A549 (cell line): ENCODE measurements around the gene RGS6. TPM values are rescaled to one million over a fixed set of nuclear protein-coding genes. Genes with fewer than 3 reads are reported as not detected.

Experiments
- ATAC-seq, 2 experiments: fragments of 200-7000 bp in 1 of 2; fragments of >200 bp in 1 of 2; cut with Nextera tagmentation in 1 of 2; cut with Tn5 transposase in 1 of 2; 3 replicates each; pipeline versions ENCODE4 v1.8.0 to v1.9.1; 2018 to 2020; ENCODE audit warnings: mild to moderate bottlenecking in 1 of 2, moderate library complexity in 1 of 2
- CTCF ChIA-PET: fragments of 300-600 bp; sonication (Branson Sonifier 250); formaldehyde crosslinking; extraction: SDS; loops from one replicate; lab custom pipeline; 2021; ENCODE audit warnings: antibody characterized with exemption, inconsistent platforms; lab: Yijun Ruan, JAX
- POLR2A ChIA-PET: fragments of 350-600 bp; formaldehyde crosslinking; extraction: SDS; loops from one replicate; lab custom pipeline; 2021; ENCODE audit warnings: antibody characterized with exemption, inconsistent platforms; lab: Yijun Ruan, JAX
- DNase-seq, 2 experiments: peaks; one replicate each; pipeline versions ENCODE4 v3.0.0 to v3.0.0-alpha.2; 2011 to 2016; ENCODE audit warnings: low read depth in 1 of 2, low spot score in 1 of 2
- FAIRE-seq: peaks from 2 replicates; lab custom pipeline; 2011; peaks lifted over from hg19 to GRCh38; lab: Jason Lieb, UNC
- H3K27ac ChIP-seq, 2 experiments: fragments of >200 bp; sonication (Bioruptor Twin); formaldehyde crosslinking; 3 replicates each; pipeline ENCODE4 v1.5.1; 2016 to 2017
- H3K4me1 ChIP-seq: fragments of >200 bp; sonication (Bioruptor Twin); formaldehyde crosslinking; 3 replicates; pipeline ENCODE4 v1.6.1; 2016
- H3K4me2 ChIP-seq: fragments of >200 bp; sonication (Bioruptor Twin); formaldehyde crosslinking; 3 replicates; pipeline ENCODE4 v1.6.1; 2016
- H3K4me3 ChIP-seq: fragments of >200 bp; sonication (Bioruptor Twin); formaldehyde crosslinking; 3 replicates; pipeline ENCODE4 v1.5.1; 2016
- H3K9me3 ChIP-seq: fragments of >200 bp; sonication (Bioruptor Twin); formaldehyde crosslinking; 3 replicates; pipeline ENCODE4 v1.6.1; 2016
- BHLHE40 ChIP-seq: IDR thresholded peaks from 2 replicates; pipeline ENCODE4 v1.6.1; 2012; ENCODE audit warnings: low read depth, low read length, inconsistent platforms
- CBX2 ChIP-seq: fragments of 200-600 bp; sonication (generic); IDR thresholded peaks from 2 replicates; pipeline ENCODE4 v1.6.1; 2016; ENCODE audit warnings: low read depth, mild to moderate bottlenecking, borderline replicate concordance
- CEBPB ChIP-seq, 2 experiments: fragments of >200 bp in 1 of 2; sonication (Bioruptor Twin) in 1 of 2; formaldehyde crosslinking in 1 of 2; IDR thresholded peaks; 2 replicates each; pipeline ENCODE4 v1.6.1; 2012 to 2016
- CHD2 ChIP-seq: fragments of 150-350 bp; IDR thresholded peaks from 2 replicates; pipeline ENCODE4 v1.6.1; 2014; ENCODE audit warnings: low read length; ENCODE audit not compliant: partially characterized antibody
- EHMT2 ChIP-seq: fragments of 200-600 bp; sonication (generic); IDR thresholded peaks from 2 replicates; pipeline ENCODE4 v1.6.1; 2016; ENCODE audit warnings: antibody characterized with exemption, low read depth, mild to moderate bottlenecking, moderate library complexity
- EP300 ChIP-seq, 2 experiments: fragments of >200 bp; sonication (Bioruptor Twin); formaldehyde crosslinking; IDR thresholded peaks; 2 replicates in 1 of 2; 3 replicates in 1 of 2; pipeline ENCODE4 v1.6.1; 2016 to 2017
- FOSB ChIP-seq: fragments of 250-450 bp; sonication (Bioruptor Pico); IDR thresholded peaks from 2 replicates; pipeline ENCODE4 v1.5.0; 2020; ENCODE audit warnings: mild to moderate bottlenecking, moderate library complexity
- FOXS1 ChIP-seq: fragments of 250-450 bp; sonication (Bioruptor Pico); IDR thresholded peaks from 2 replicates; pipeline ENCODE4 v1.5.0; 2020; ENCODE audit warnings: mild to moderate bottlenecking, moderate library complexity
- HDAC2 ChIP-seq: fragments of 200-600 bp; sonication (generic); IDR thresholded peaks from 2 replicates; pipeline ENCODE4 v1.6.1; 2016
- HES2 ChIP-seq: fragments of >200 bp; sonication (Bioruptor Twin); formaldehyde crosslinking; IDR thresholded peaks from 2 replicates; pipeline ENCODE4 v1.6.1; 2016
- HEYL ChIP-seq: fragments of 250-450 bp; sonication (Bioruptor Pico); IDR thresholded peaks from 2 replicates; pipeline ENCODE4 v1.8.0; 2021; ENCODE audit warnings: mild to moderate bottlenecking, moderate library complexity
- HOXA7 ChIP-seq: fragments of 250-450 bp; sonication (Bioruptor Pico); IDR thresholded peaks from 2 replicates; pipeline ENCODE4 v1.5.0; 2020; ENCODE audit warnings: mild to moderate bottlenecking, moderate library complexity
- JUNB ChIP-seq: fragments of >200 bp; sonication (Bioruptor Twin); formaldehyde crosslinking; IDR thresholded peaks from 2 replicates; pipeline ENCODE4 v1.6.1; 2016
- KDM1A ChIP-seq: fragments of 200-600 bp; sonication (generic); IDR thresholded peaks from 2 replicates; pipeline ENCODE4 v1.6.1; 2016; ENCODE audit warnings: low read depth, mild to moderate bottlenecking
- MAFK ChIP-seq: fragments of 450-650 bp; IDR thresholded peaks from 2 replicates; pipeline ENCODE4 v1.6.1; 2014; ENCODE audit not compliant: partially characterized antibody
- NPAS2 ChIP-seq: fragments of 250-450 bp; sonication (Bioruptor Pico); IDR thresholded peaks from 2 replicates; pipeline ENCODE4 v1.8.0; 2022; ENCODE audit warnings: mild to moderate bottlenecking, moderate library complexity, borderline replicate concordance
- POLR2A ChIP-seq: IDR thresholded peaks from 2 replicates; pipeline ENCODE4 v1.6.1; 2012; ENCODE audit warnings: mild to moderate bottlenecking, low read length
- RAD21 ChIP-seq, 2 experiments: fragments of >200 bp in 1 of 2; sonication (Bioruptor Twin) in 1 of 2; formaldehyde crosslinking in 1 of 2; IDR thresholded peaks in 1 of 2; conservative IDR thresholded peaks in 1 of 2; 2 replicates in 1 of 2; 3 replicates in 1 of 2; pipeline ENCODE4 v1.6.1; 2012 to 2018; ENCODE audit warnings: inconsistent platforms in 1 of 2
- RARB ChIP-seq: fragments of 250-450 bp; sonication (Bioruptor Pico); IDR thresholded peaks from 2 replicates; pipeline ENCODE4 v1.8.0; 2021; ENCODE audit warnings: mild to moderate bottlenecking, moderate library complexity
- RFX5 ChIP-seq: fragments of 450-650 bp; IDR thresholded peaks from 2 replicates; pipeline ENCODE4 v1.7.1; 2014; ENCODE audit warnings: antibody characterized with exemption, mild to moderate bottlenecking, moderate library complexity
- RNF2 ChIP-seq: fragments of 200-600 bp; sonication (generic); IDR thresholded peaks from 2 replicates; pipeline ENCODE4 v1.6.1; 2016; ENCODE audit warnings: low read depth, mild to moderate bottlenecking, antibody characterized with exemption, moderate library complexity, borderline replicate concordance
- SREBF2 ChIP-seq: fragments of 450-650 bp; IDR thresholded peaks from 2 replicates; pipeline ENCODE4 v1.6.1; 2014; ENCODE audit warnings: mild to moderate bottlenecking, moderate library complexity
- TP53 ChIP-seq: fragments of 250-450 bp; sonication (Bioruptor Pico); IDR thresholded peaks from 2 replicates; pipeline ENCODE4 v1.5.0; 2021; ENCODE audit warnings: mild to moderate bottlenecking, moderate library complexity
- USF2 ChIP-seq: fragments of 450-650 bp; IDR thresholded peaks from 2 replicates; pipeline ENCODE4 v1.6.1; 2014; ENCODE audit warnings: antibody characterized with exemption
- ZFP36 ChIP-seq: fragments of 450-650 bp; IDR thresholded peaks from 2 replicates; pipeline ENCODE4 v1.6.1; 2014; ENCODE audit warnings: borderline replicate concordance; ENCODE audit not compliant: partially characterized antibody
- ZNF302 ChIP-seq: fragments of 250-450 bp; sonication (Bioruptor Pico); IDR thresholded peaks from 2 replicates; pipeline ENCODE4 v1.9.0; 2021; ENCODE audit warnings: inconsistent platforms, mild to moderate bottlenecking, moderate library complexity
- ZSCAN20 ChIP-seq: fragments of 250-450 bp; sonication (Bioruptor Pico); IDR thresholded peaks from 2 replicates; pipeline ENCODE4 v1.8.0; 2022; ENCODE audit warnings: mild to moderate bottlenecking, moderate library complexity
- WGBS: methylation state at CpG from one replicate; pipeline ENCODE4 v1.1.6; 2017; ENCODE audit errors: missing lambda C conversion rate; 5-methylcytosine and 5-hydroxymethylcytosine counted together
- polyA plus RNA-seq, 4 experiments: library from polyadenylated mRNA; depleted of rRNA in 3 of 4; stranded (reverse); fragments of >200 nt; fragmentation: RNase III in 1 of 4; extraction: RNeasy Plus Mini Kit Qiagen cat#74134 plus additional on column Dnase treatment in 1 of 4; gene quantifications; 2 replicates in 3 of 4; 3 replicates in 1 of 4; pipeline ENCODE4 v1.2.3, GENCODE V29; 2011 to 2017
- TF ChIP-seq, protein P1 (sequence below): IDR thresholded peaks from 2 replicates; pipeline ENCODE4 v1.6.1; 2012
- TF ChIP-seq, protein P2 (sequence below): fragments of 250-450 bp; sonication (Bioruptor Pico); IDR thresholded peaks from 2 replicates; pipeline ENCODE4 v1.5.0; 2021; ENCODE audit warnings: mild to moderate bottlenecking, moderate library complexity, borderline replicate concordance
- TF ChIP-seq, protein P3 (sequence below): fragments of 150-350 bp; IDR thresholded peaks from 2 replicates; pipeline ENCODE4 v1.6.1; 2014; ENCODE audit warnings: low read depth, mild to moderate bottlenecking, low read length

Gene RGS6
- polyA plus RNA-seq, 2 of the 4 experiments (the other 2 are of a cell fraction): not detected

GRCh38 chr14:72060917-72061316 lies 128.7 kb downstream of the RGS6 start:
- CTCF ChIA-PET: no interaction called here
- TF ChIP-seq HOXA7 (CRISPR knock-in tag) (no peak), KDM1A (no peak), HEYL (CRISPR knock-in tag) (no peak), FOSB (CRISPR knock-in tag) (no peak), SREBF2 (no peak), HES2 (no peak), RNF2 (no peak), RARB (CRISPR knock-in tag) (no peak), EP300 (IDR thresholded peaks at IDR 0.05) (no peak), CBX2 (no peak), MAFK (no peak)
- TF ChIP-seq, protein P1, sequence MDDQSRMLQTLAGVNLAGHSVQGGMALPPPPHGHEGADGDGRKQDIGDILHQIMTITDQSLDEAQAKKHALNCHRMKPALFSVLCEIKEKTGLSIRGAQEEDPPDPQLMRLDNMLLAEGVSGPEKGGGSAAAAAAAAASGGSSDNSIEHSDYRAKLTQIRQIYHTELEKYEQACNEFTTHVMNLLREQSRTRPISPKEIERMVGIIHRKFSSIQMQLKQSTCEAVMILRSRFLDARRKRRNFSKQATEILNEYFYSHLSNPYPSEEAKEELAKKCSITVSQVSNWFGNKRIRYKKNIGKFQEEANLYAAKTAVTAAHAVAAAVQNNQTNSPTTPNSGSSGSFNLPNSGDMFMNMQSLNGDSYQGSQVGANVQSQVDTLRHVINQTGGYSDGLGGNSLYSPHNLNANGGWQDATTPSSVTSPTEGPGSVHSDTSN: no peak
- H3K27ac ChIP-seq: no peak overlapping the region
- no peaks in the 10 kb centered on the region for H3K9me3 ChIP-seq
- FAIRE-seq (no peak), ATAC-seq (no peak), DNase-seq (no peak)
- POLR2A ChIA-PET: no interaction called here
- H3K4me1 ChIP-seq: no peaks in the 10 kb centered on the region
- no peak overlapping the region for H3K4me3 ChIP-seq
- no peak overlapping the region for H3K4me2 ChIP-seq
- WGBS: 5% methylated on average over 1 of the region's 1 CpG

DNA sequence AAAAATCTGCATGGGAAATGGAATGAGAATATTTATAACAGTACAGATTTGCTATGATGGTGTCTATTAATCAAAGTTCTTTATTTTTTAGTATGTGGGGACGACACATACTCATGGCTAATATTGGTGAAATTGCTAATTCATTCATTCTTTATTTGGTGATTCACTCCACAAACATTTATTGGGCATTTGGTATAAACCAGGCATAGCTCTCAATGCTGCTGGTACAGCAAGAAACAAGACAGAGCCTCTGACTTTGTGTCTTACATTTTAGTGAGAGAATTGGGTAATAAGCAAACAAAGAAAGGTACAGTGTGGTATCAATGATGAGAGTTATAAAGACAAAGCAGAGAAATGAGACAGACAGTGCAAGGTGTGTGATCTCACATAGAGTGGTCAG lies 129.5 kb downstream of the RGS6 start:
- FAIRE-seq (no peak), DNase-seq (no peak), ATAC-seq (no peak)
- Histone ChIP-seq H3K4me3 (no peak overlapping the region), H3K4me1 (no peaks in the 10 kb centered on the region), H3K4me2 (no peak overlapping the region), H3K9me3 (no peaks in the 10 kb centered on the region), H3K27ac (no peak overlapping the region)
- ChIA-PET CTCF (no interaction called here), POLR2A (no interaction called here)
- 2% methylated on average over 1 of the region's 1 CpG for WGBS
- TF ChIP-seq, protein P2, sequence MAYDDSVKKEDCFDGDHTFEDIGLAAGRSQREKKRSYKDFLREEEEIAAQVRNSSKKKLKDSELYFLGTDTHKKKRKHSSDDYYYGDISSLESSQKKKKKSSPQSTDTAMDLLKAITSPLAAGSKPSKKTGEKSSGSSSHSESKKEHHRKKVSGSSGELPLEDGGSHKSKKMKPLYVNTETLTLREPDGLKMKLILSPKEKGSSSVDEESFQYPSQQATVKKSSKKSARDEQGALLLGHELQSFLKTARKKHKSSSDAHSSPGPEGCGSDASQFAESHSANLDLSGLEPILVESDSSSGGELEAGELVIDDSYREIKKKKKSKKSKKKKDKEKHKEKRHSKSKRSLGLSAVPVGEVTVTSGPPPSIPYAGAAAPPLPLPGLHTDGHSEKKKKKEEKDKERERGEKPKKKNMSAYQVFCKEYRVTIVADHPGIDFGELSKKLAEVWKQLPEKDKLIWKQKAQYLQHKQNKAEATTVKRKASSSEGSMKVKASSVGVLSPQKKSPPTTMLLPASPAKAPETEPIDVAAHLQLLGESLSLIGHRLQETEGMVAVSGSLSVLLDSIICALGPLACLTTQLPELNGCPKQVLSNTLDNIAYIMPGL (CRISPR knock-in tag): no peak
- TF ChIP-seq FOXS1 (CRISPR knock-in tag) (no peak), HDAC2 (no peak), ZSCAN20 (CRISPR knock-in tag) (no peak), MAFK (no peak), RFX5 (no peak), JUNB (no peak), CBX2 (no peak), EHMT2 (no peak), RAD21 (conservative IDR thresholded peaks at IDR 0.05 in 1 of 2, IDR thresholded peaks at IDR 0.05 in 1 of 2) (no peak), ZNF302 (CRISPR knock-in tag) (no peak), CHD2 (no peak), ZFP36 (no peak)
- TF ChIP-seq, all 56 proteins: peak for 0

DNA sequence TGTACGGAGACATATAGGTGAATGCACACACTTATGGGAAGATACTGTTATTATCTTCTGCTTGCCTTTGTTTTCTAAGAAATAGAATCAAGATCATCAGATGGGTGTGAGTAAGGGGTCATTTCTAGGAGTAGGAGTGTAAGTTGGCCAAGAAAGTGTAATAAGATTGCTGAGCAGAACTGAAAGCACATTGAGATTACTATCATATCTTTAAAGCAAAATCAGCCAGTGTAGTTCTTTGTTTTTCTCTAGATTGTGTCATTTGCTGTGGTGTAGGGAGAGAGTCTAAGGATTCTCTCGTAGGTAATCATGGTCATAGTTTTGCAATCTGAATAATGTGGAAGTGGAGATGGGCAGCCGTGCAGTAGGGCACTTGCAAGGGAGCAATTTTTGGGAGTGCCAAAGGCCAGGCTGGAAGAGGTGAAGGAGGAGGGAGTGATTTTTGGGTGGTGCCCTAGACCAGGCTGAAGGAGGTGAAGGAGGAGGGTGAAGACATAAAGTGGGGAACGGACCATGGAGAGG lies 131.6 kb downstream of the RGS6 start:
- Histone ChIP-seq H3K9me3 (no peaks in the 10 kb centered on the region), H3K4me3 (no peak overlapping the region), H3K4me2 (no peak overlapping the region), H3K4me1 (no peaks in the 10 kb centered on the region), H3K27ac (no peak overlapping the region)
- TF ChIP-seq POLR2A (no peak), FOXS1 (CRISPR knock-in tag) (no peak), USF2 (no peak), NPAS2 (no peak), TP53 (CRISPR knock-in tag) (no peak), BHLHE40 (no peak), CEBPB (IDR thresholded peaks at IDR 0.05) (no peak)
- TF ChIP-seq, protein P3, sequence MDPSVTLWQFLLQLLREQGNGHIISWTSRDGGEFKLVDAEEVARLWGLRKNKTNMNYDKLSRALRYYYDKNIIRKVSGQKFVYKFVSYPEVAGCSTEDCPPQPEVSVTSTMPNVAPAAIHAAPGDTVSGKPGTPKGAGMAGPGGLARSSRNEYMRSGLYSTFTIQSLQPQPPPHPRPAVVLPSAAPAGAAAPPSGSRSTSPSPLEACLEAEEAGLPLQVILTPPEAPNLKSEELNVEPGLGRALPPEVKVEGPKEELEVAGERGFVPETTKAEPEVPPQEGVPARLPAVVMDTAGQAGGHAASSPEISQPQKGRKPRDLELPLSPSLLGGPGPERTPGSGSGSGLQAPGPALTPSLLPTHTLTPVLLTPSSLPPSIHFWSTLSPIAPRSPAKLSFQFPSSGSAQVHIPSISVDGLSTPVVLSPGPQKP: no peak
- no peak for FAIRE-seq
- ATAC-seq: no peak
- no peak for DNase-seq
- CTCF ChIA-PET: no interaction called here
- 6% methylated on average over 4 of the region's 4 CpGs for WGBS
- POLR2A ChIA-PET: no interaction called here
